Astrocyte of the cerebellum (primary cell): ENCODE results near the gene APC2.
"Not testable (repeated sequence)": the region's sequence is repeated elsewhere in the genome, so short reads cannot be mapped to it uniquely, and the experiment has no call there.

ENCODE experiments used
- DNase-seq: peaks from one replicate; pipeline ENCODE4 v3.0.0-alpha.2; 2011; ENCODE audit warnings: low read depth
- H3K4me3 ChIP-seq: 2 replicates; pipeline ENCODE4 v1.5.1; 2011; ENCODE audit warnings: mild to moderate bottlenecking, low read depth, low read length, moderate library complexity
- in situ Hi-C: cut with HindIII; loops from 2 replicates; pipeline ENCODE4 v1.10.0; 2017; ENCODE audit warnings: low sequenced_read_pairs
- TF ChIP-seq, protein P1 (sequence below): IDR thresholded peaks from 2 replicates; pipeline ENCODE4 v1.5.1; 2012; ENCODE audit warnings: low read length, low read depth, moderate library complexity, mild to moderate bottlenecking; ENCODE audit errors: missing control alignments

The APC2 gene

DNA sequence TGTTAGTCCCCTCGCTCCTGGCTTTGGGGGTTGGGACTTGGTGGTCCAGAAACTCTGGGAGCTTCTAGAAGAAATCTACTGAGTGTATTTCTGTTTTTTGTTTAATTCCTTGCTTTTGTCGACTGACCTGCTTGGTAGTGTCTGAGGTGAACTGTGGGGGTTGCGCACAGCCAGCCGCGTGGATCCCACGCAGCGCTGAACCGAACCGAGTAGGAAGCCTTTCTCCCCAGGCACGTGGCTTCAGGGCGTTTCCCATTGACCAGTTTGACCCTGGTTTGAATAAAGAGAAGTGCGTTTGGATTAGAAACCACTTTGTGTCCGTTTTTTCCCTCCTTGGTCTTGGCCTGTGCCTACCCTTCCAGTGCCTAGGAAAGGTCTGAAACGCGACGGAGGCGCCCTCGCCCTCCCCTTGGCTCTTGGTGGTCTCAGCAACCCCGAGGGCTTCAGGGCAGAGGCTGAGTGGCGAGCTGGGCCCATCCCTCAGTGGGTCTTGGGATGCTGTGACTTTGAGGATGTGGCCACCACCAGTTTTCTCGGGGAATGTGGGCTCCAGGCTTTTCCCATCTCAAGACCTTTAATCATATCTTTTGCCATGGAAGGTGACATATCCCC lies 14.4 kb upstream of the APC2 start:
- TF ChIP-seq, protein P1, sequence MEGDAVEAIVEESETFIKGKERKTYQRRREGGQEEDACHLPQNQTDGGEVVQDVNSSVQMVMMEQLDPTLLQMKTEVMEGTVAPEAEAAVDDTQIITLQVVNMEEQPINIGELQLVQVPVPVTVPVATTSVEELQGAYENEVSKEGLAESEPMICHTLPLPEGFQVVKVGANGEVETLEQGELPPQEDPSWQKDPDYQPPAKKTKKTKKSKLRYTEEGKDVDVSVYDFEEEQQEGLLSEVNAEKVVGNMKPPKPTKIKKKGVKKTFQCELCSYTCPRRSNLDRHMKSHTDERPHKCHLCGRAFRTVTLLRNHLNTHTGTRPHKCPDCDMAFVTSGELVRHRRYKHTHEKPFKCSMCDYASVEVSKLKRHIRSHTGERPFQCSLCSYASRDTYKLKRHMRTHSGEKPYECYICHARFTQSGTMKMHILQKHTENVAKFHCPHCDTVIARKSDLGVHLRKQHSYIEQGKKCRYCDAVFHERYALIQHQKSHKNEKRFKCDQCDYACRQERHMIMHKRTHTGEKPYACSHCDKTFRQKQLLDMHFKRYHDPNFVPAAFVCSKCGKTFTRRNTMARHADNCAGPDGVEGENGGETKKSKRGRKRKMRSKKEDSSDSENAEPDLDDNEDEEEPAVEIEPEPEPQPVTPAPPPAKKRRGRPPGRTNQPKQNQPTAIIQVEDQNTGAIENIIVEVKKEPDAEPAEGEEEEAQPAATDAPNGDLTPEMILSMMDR = no peak
- no peak for DNase-seq
- no peak overlapping the region for H3K4me3 ChIP-seq
- in situ Hi-C loops = no loop called here

DNA sequence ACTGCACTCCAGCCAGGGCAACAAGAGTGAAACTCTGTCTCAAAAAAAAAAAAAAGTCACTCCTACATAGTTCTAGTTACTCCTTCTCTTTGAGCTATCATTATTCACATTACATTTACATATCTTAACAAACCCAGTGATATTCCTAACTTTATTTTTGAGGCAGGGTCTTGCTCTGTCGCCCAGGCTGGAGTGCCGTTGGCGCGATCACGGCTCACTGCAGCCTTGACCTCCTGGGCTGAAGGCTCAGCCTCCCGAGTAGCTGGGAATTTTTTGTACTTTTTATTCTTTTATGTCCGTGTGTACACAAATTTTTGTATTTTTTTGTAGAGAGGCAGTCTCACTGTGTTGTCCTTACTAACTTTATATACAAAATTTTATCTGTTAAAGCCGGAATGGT lies 12.3 kb upstream of the APC2 start:
- H3K4me3 ChIP-seq = no peak overlapping the region
- in situ Hi-C loops = no loop called here
- TF ChIP-seq, protein P1 = no peak
- DNase-seq = no peak

DNA sequence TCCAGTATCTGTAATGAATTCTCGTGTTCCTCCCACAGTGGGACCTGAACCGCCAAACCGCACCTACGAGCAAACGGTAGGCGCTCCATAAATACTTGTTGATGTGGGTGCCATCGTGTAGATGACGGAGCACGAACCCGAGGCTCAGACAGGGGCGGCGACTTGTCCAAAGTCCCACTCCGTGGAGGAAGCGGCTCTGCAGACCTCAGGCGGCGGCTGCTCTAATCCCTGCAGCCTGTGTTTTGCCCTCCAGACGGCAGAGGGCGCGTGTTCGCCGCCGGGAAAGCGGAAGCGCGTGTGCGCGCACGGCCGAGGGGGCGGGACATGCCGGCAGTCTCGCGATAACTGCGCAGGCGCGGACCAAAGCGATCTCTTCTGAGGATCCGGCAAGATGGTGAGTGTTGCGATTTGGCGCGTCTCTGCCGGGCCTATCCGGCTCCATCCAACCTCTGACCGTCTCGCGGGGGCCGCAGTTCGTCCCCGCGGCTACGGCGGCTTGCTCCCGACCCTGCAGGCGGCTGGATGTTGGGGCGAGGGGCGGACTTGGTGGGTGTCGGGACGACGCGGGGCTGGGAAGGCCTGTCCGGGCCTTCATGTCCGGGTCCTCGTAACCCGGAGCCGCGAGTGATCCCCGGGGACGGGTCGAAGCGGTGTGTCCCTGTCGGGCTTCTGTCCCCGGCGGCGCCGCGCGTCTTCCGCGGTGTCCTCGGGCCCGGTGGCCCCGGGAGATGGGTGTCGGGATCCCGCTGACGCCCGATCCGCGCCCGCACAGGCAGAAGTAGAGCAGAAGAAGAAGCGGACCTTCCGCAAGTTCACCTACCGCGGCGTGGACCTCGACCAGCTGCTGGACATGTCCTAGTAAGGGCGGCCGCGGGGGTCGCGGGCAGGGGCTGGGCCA lies 11.6 kb upstream of the APC2 start, which contains the start of gene RPS15:
Gene RPS15, plus strand, starts transcription at position 362 of the 898 bp plus-strand sequence. Its CDS starts 30 bp downstream, at position 392.
- in situ Hi-C loops = no loop called here
- TF ChIP-seq, protein P1 = peak; percentile 89
- DNase-seq = peak; percentile 87
- peak within 1 kb of the TSS; percentile 85 for H3K4me3 ChIP-seq

DNA sequence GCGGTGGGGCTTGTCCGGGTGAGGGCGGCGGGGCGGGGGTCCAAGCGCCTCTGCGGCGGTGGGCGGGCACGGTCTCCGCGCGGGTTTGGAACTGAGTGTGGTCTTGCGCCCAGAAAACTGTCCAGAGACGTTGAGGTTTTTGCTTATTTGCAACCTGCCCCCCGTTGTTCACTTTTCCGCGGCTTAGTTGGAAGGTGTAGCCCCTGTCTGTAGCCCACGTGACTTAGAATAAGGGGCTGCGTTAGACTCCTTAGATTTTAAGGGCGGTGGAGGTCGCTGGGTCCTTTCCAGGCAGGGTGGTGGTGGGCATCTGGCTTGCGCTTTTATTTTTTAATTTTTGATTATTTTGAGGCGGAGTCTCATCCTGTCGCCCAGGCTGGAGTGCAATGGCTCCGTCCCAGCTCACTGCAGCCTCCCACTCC lies 11.0 kb upstream of the APC2 start:
- TF ChIP-seq, protein P1 = no peak
- DNase-seq = no peak
- peak overlapping the region; percentile 85 for H3K4me3 ChIP-seq
- in situ Hi-C loops = no loop called here

DNA sequence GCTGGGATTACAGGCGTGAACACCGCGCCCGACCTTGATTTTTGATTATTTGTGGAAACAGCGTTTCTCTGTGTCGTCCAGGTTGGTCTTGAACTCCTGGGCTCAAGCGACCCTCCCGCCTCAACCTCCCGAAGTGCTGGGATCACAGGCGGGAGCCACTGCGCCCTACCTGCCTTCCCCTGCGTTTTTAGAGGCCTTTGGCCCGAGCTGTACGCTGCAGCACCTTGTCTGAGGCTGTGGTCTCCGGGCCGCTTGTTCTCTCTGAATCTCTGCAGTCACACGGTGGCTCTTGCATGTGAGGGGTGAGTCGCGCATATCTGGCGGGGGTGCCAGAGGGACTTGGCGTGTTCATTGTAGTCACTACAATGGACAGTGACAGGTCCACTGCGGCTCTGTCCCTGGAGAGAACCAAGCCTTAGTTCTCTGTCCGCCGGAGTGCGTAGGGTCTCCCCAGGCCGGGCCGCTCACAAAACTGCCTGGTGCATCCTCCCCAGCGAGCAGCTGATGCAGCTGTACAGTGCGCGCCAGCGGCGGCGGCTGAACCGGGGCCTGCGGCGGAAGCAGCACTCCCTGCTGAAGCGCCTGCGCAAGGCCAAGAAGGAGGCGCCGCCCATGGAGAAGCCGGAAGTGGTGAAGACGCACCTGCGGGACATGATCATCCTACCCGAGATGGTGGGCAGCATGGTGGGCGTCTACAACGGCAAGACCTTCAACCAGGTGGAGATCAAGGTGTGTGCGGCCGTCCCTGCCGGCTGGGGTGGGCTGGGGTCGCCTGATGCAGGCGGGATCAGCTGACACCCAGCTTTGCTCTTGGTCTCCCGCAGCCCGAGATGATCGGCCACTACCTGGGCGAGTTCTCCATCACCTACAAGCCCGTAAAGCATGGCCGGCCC lies 10.2 kb upstream of the APC2 start:
- in situ Hi-C loops, DNase-seq: not testable (repeated sequence)
- H3K4me3 ChIP-seq = peak overlapping the region; percentile 85

DNA sequence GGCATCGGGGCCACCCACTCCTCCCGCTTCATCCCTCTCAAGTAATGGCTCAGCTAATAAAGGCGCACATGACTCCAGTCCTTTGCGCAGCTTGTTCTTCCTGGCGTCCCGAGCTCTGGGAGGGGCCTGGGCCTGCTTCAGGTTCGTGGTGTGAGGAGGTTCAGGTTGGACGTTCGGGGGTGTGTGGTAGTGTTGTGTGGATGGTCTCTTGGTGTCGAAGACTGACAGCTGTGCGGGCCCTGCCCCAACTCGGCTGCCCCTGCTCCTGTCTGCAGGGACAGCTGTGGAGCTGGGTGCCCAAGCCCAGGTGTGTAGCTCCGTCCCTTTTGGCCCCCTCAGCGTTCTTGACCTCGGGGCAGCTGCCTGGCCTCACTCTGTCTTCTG lies 9.5 kb upstream of the APC2 start:
- TF ChIP-seq, protein P1 = no peak
- in situ Hi-C loops = no loop called here
- no peak for DNase-seq
- H3K4me3 ChIP-seq = no peak overlapping the region
